Kidney (tissue), 14 donors: ENCODE results near the gene SORCS2. TPM values are rescaled to one million over a fixed set of nuclear protein-coding genes. Genes with fewer than 3 reads are reported as not detected.

Experiments used
- DNase-seq, 5 donors: peaks; one replicate each; pipeline ENCODE4 v3.0.0-alpha.2; 2013 to 2020
- FAIRE-seq: peaks from 2 replicates; lab custom pipeline; 2012; peaks lifted over from hg19 to GRCh38; lab: Jason Lieb, UNC
- H3K27ac ChIP-seq, 2 donors: one replicate each; pipeline ENCODE4 v1.7.0; 2013; ENCODE audit warnings: low read depth in 2 of 2, low read length in 2 of 2, inconsistent platforms in 1 of 2
- H3K27me3 ChIP-seq: one replicate; pipeline ENCODE4 v1.7.1; 2013; ENCODE audit warnings: low read length, inconsistent platforms; ENCODE audit not compliant: control insufficient read depth, insufficient read depth
- H3K36me3 ChIP-seq, 3 donors: one replicate each; pipeline versions ENCODE4 v1.7.0 to v1.7.1; 2013; ENCODE audit warnings: low read length in 3 of 3, control low read depth in 1 of 3, inconsistent platforms in 1 of 3; ENCODE audit not compliant: insufficient read depth in 3 of 3, control insufficient read depth in 2 of 3
- H3K4me1 ChIP-seq, 3 donors: one replicate each; pipeline versions ENCODE4 v1.7.0 to v1.7.1; 2013; ENCODE audit warnings: low read length in 3 of 3, inconsistent platforms in 1 of 3, low read depth in 1 of 3; ENCODE audit not compliant: control insufficient read depth in 2 of 3, insufficient read depth in 2 of 3
- H3K4me3 ChIP-seq, 3 donors: one replicate each; pipeline versions ENCODE4 v1.7.0 to v1.8.1; 2013; ENCODE audit warnings: low read length in 3 of 3, control low read depth in 1 of 3, inconsistent platforms in 1 of 3
- H3K9ac ChIP-seq, 3 donors: one replicate each; pipeline versions ENCODE4 v1.7.0 to v1.7.1; 2013; ENCODE audit warnings: low read length in 3 of 3, control low read depth in 1 of 3, inconsistent platforms in 1 of 3
- H3K9me3 ChIP-seq, 3 donors: one replicate each; pipeline versions ENCODE4 v1.7.0 to v1.7.1; 2013; ENCODE audit warnings: low read length in 3 of 3, control low read depth in 1 of 3, inconsistent platforms in 1 of 3; ENCODE audit not compliant: control insufficient read depth in 2 of 3, insufficient read depth in 1 of 3
- intact Hi-C: fragments of 100-400 bp; cut with DNase I; formaldehyde crosslinking; loops from one replicate; pipeline ENCODE4 v1.11.1; 2022
- polyA plus RNA-seq: library from polyadenylated mRNA; stranded (reverse); fragments of 350-450 nt; fragmentation: Illumina TruSeq; extraction: RNeasy Lipid Tissue Mini Kit (QIAGEN cat#74804); gene quantifications from one replicate; pipeline ENCODE4 v1.2.3, GENCODE V29; 2014; ENCODE audit warnings: low read depth, low replicate concordance; ENCODE audit not compliant: insufficient read depth
- total RNA-seq: library from RNA; stranded (reverse); fragmentation: NEBNext Ultra II Directional; extraction: Animal tissue kit (Norgen Biotek cat#: 25700); gene quantifications from one replicate; pipeline ENCODE4 v1.2.1, GENCODE V29; 2021
- TF ChIP-seq, protein P1 (sequence below): IDR thresholded peaks from 3 replicates; pipeline ENCODE4 v1.5.1; 2012; ENCODE audit warnings: mild to moderate bottlenecking, moderate library complexity, borderline replicate concordance; ENCODE audit not compliant: insufficient read depth; ENCODE audit errors: extremely low read depth
- donor health status: control.
- donor health status: control.
- donor health status: control.
- donor health status: control.
- donor health status: control.
- donor health status: DM: yes; HTN: yes; CAD: no.
- donor health status: Normal renal cell carcinoma (clear cell type).

Gene SORCS2
- total and polyA plus RNA-seq, 2 donors from 2014 or later: 6.1 to 9.1 TPM

GRCh38 chr4:7709431-7709830, 517.1 kb downstream of the SORCS2 start:
- no peak for FAIRE-seq
- intact Hi-C loops: no loop called here
- no peak overlapping the region for H3K27ac ChIP-seq

GRCh38 chr4:7710126-7710525, 517.8 kb downstream of the SORCS2 start:
- Histone ChIP-seq H3K36me3 (no peaks in the 10 kb centered on the region), H3K4me1 (no peaks in the 10 kb centered on the region), H3K9me3 (no peaks in the 10 kb centered on the region), H3K4me3 (no peak overlapping the region), H3K27me3 (no peaks in the 10 kb centered on the region), H3K27ac (no peak overlapping the region), H3K9ac (no peak overlapping the region)
- TF ChIP-seq, protein P1, sequence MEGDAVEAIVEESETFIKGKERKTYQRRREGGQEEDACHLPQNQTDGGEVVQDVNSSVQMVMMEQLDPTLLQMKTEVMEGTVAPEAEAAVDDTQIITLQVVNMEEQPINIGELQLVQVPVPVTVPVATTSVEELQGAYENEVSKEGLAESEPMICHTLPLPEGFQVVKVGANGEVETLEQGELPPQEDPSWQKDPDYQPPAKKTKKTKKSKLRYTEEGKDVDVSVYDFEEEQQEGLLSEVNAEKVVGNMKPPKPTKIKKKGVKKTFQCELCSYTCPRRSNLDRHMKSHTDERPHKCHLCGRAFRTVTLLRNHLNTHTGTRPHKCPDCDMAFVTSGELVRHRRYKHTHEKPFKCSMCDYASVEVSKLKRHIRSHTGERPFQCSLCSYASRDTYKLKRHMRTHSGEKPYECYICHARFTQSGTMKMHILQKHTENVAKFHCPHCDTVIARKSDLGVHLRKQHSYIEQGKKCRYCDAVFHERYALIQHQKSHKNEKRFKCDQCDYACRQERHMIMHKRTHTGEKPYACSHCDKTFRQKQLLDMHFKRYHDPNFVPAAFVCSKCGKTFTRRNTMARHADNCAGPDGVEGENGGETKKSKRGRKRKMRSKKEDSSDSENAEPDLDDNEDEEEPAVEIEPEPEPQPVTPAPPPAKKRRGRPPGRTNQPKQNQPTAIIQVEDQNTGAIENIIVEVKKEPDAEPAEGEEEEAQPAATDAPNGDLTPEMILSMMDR: no peak
- DNase-seq (no peak), FAIRE-seq (no peak)
- intact Hi-C loops: no loop called here

More at GRCh38 chr4:7709431-7709830, 517.1 kb downstream of the SORCS2 start:
- Histone ChIP-seq H3K4me3 (no peak overlapping the region), H3K4me1 (no peaks in the 10 kb centered on the region), H3K9me3 (no peaks in the 10 kb centered on the region), H3K27me3 (no peaks in the 10 kb centered on the region), H3K36me3 (no peaks in the 10 kb centered on the region), H3K9ac (no peak overlapping the region)
- TF ChIP-seq, protein P1: no peak
- no peak for DNase-seq

DNA sequence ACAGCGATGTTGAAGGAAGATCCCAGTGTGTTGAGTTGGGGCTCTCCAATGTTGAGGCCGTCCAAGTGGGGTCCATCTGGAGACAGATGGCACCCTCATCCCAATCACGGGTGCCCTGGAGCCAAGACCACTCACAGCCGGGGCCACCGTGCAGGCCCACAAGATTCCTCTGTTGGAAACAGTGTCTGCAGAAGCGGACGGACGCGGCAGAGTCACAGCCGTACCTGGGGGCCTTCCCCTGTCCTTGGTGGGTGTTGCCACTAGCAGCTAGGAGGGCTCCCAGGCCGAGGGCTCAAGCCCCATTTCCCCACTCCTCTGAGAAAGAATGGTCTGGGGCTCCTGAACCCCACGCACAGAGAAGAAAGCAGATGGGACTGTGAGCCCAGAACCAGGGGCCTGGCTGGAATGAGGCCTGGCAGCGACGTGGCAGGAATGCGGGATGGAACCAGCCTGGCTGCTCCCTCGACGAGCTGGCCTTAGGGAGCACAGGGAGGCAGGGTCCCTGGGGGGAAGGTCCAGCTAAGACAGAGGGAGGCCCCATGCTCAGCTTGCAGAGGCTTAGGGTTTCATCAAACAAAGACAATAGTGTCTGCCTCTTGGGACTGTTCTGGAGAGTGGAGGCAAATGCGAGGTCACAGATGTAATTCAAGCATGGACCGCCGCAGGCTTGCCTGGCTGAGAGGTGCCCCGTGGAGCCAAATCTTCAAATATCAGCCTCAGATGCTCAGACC, 518.4 kb downstream of the SORCS2 start:
- Histone ChIP-seq H3K9ac (no peak overlapping the region), H3K36me3 (no peaks in the 10 kb centered on the region), H3K27me3 (no peaks in the 10 kb centered on the region), H3K27ac (no peak overlapping the region), H3K9me3 (no peaks in the 10 kb centered on the region), H3K4me1 (no peaks in the 10 kb centered on the region), H3K4me3 (no peak overlapping the region)
- FAIRE-seq (no peak), DNase-seq (no peak)
- intact Hi-C loops: no loop called here
- TF ChIP-seq, protein P1: no peak
